HG03064 (cell line): ENCODE data around the gene TXNRD2.
"Not testable (repeated sequence)": the region's sequence is repeated elsewhere in the genome, so short reads cannot be mapped to it uniquely, and the experiment has no call there.

Experiments used
- ATAC-seq: cut with Tn5 transposase; IDR thresholded peaks from one replicate; pipeline ENCODE4 v1.9.1; 2021; ENCODE audit warnings: low read depth; ENCODE audit not compliant: unreplicated experiment

TXNRD2 gene

DNA sequence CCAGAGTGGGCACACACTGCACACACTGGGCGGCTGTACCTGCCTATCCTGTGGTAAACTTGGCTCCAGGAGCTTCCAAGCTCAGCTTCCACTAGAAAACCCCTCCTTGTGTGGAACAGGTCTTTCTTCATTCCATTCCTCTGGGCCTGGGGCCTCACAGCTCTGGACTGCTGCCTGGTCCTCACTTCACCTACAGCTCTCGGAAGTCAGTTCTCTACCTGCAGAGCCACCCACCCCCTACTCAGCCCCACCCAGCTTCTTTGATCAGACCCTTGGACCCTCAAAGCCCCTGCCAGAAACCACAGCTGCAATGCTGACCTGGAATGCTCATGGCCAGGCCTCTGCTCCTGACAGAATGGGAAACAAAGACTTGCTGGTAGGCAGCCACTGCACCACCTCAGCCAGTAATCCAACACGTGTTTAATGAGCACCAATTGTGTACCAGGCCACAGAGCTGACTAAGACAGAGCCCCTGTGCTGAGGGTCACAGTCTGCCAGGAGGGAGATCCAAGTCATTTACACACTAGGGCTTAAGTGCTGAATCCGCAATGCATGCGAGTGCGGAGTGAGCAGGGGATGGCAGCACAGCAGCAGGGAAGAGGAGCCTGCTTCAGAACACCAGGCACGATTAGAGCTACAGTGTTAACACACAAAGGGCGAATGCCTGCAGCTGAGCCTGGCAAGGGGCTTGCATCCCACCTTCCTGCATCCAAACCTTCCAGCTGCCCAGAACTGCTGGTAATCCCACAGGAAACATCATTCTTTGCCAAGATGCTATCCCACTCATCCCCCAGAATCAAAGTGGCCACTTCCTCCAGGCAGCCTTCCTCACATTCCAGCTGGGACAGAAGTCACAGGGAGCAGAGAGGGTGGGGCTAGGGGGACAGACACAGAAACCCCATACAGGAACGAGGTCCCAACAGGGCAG, 91.5 kb downstream of the TXNRD2 start:
- no peak for ATAC-seq

DNA sequence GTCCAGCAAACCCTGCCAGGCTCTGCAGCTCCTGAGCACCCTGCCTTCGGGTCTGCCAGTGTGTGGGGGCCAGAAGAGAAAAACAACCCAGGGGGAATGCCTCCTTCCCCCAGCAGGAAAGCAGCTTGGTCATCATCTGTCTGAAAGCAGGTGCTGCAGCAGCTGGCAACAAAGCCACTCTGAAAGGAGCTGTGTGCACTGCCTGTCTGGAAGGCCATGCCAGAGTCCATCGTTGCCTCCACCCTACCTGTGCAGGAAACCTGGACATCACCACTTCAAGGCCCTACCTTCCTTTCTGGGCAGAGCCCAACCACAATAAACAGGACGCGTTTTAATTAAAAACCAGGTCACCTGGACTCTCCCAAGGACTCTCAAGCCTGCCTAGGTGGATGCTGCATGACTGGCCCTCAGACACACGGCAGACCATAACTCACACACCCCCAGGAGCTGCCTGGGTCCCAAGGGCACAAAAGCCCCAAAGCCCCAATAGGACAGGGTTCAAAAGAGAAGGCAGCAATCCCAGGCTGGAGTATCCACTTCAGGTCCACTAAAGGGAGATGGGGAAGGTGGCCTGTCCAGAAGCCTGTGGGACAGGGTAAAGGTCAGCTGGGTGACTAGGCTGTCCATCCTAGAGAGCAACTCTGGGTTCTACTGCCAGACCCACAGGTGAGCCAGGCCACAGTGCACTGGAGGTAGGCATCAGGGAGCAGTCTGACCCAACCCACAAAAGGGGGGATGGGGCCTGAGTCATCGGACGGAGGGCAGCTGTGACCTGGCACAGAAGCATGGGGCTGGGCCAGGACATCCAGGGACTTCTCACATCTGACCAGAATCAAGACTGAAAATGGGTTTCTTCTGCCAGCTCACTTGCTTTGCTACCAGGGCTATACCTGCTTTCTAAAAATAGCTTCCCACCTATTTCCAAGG, 93.1 kb downstream of the TXNRD2 start:
- ATAC-seq: no peak

DNA sequence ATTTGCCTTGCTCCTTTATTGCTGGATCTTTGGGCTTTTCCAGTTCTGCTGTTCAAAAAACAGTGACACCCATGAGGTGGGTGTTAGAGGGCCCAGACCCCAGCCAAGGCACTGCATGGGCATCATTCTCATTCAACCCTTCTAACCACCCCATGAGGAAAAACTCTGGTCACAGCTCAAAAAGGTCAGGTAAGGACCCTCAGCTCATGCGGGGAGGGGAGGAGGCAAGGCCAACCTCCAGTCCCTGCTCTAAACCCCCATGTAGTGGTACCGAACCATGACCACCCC, 94.3 kb downstream of the TXNRD2 start:
- no peak for ATAC-seq

DNA sequence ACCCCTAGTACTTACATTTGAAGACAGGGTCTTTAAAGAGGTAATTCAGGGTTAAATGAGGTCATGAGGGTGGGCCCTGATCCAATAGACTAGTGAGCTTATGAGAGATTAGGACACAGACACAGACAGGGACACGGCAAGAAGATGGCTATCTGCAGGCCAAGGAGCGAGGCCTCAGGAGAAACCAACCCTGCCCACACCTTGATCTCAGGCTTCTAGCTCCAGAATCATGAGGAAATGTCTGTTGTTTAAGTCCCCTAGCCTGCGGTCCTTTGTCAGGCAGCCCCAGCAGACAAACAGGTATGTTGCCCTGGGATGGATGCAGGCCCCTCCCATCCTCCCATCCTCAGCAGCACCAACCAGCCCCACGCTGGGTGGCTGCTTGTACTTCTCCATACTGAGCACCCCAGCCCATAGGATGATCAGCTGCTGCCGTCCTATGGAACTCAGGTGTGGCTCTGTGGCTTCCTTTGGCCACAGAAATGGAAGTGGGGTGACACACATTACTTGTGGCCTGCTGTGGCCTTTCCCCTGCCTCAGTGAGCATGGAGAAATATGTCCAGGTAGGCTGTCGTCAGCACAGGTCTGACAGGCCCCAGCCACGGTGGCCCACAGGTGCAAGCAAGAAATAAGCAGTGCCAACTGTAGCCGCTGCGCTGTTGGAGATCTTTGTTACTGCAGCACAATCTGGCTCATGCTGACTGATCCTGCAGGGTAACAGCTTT, 94.8 kb downstream of the TXNRD2 start:
- no peak for ATAC-seq

DNA sequence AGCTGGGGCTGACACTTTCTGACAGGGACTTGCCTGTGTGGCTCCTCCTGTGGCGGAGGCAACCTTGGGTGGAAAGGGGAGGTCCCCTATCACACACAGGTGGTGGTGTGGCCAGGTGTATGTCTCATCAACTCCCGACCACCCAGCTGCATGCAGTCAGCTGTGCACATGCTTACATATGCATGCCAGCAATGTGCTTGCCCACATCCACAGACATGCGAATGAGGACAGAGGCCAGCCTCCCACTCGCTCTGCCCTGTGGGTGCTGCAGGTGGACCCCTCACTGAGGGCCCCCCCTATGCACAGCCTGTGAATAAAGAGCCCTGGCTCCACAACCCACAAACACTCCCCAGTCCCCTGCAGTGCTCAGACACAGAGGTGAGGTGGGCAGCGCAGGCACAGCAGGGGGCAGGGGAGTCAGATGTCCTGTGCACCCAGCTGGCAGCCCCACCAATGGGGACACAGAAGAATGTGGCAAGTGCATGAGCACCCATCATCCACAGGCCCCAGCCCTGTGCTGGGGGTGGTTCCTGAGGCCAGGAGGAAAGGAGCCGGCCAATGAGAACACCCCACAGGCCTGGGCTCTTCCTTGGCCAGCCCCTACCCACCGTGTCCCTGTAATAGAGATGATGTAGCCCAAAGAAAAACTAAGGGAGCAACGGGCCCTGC, 96.4 kb downstream of the TXNRD2 start:
- no peak for ATAC-seq

DNA sequence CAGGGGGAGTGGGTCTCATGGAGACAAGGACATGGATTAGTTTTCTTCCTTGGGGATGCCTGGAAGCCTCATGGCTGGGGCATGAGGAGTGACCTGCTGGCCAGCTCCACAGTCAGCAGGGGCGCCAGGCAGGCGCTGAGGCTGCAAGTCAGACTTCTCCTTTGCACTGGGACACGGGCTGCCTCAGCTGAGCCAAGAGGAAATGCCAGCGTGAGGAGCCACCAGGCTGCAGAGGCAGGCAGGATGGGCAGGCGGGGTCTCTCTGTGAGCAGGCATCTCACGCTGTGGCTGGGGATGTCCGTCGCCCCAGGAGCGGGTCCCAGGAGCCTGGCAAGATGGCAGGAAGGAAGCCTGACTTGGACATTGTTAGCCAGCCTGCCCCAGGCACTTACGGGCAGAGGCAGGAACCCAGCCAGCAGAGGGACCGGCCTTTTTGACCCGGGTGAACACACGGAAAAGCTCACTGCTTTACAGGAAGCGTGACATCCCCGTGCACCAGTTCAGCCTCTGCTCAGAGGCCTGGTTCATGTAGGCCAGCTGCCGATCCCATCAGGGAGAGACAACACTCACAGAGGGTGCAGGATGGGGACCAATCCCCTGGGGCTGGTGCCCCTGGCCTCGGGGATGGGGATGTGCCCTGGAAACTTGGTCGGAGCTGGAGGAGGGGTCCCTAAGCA, 97.1 kb downstream of the TXNRD2 start:
- ATAC-seq: no peak

DNA sequence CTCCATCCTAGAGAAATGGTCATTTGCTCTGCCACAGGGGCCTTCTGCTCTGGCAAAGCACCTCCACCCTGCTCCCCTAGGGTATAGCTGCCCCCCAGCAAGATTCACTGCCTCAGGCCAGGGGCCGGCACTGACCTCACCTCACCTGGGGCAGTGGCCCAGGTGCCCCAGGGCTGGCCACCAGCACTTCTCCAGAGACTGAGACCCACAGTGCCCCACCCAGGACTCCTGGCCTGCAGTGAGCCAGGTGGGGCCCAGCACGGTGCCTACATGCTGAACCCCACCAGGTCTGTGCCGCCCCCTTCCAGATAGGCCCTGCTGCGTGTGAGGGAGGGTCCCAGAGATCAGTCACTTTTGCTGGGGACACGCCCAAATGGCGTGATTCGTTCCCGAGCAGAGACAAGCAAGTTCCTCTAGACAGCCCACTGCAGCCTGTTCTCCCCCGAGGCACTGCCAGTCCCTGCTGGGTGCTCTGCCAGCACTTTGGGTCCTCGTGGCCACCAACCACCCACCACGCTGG, 97.7 kb downstream of the TXNRD2 start:
- ATAC-seq: no peak

DNA sequence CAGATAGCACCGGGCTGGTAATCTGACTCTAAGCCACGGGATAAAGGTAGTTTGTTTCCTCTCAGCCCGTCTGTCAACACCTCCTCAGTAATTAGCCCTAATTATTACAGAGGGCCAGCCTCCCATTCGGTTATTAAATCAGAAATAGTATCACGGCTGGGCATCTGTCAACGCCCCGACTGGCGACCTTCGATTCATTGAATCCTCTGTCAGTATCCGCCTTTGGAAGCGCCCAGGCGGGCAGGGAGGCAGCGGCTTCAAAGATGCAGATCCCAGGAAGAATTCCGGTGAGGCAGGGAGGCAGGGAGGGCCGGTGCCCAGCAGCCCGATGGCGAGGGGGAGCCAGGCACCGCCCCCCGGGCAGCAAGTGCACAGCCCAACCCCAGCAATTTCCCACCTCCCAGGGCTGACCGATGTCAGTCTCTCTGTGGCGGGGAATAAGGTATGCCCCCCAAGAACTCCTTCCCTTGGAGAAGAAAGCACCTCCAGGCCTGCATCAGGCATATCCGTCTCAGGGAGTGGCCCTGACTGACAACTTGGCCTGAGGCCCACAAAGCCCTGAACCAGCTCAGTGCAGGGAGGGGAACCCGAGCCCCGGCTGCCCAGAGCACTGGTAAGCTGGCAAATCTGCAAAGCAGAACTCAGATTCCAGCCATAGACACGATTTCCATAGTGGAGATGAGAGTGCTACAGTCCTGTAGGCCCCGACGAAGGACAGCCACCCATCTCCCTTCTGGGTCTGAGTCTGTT, 98.3 kb downstream of the TXNRD2 start:
- no peak for ATAC-seq

DNA sequence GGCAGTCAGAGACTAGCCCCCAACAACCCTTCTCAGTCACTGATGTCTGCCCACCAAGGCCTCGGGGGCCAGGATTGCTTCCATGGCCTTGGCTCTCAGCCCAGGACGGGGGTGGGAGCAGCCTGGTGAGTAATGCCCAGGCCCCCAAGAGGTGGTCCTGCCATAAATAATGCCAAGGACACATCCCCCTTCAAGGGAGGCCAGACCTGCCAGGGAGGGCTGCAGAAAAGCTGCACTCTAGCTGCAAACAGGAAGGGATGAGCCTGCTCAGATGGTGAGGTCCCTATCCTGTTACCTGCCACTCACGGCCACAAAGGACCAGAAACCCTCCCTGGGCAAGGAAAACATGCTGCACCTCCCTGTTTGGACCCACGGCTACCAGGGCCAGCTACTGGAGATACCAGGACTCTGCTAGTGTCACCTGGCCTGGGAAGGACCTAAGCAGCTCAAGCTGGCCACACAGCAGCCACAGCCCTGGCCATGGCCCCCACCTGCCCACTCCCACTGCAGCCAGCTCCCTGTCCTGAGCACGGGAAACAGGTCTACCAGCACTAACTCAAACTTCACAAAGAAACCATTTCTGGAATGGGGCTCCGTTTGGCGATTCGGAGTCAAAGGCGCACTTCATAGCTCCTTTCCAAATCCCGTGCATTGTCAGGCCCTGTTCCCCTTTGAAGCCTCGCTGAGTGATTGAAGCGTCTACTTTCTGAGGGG, 99.1 kb downstream of the TXNRD2 start:
- no peak for ATAC-seq

DNA sequence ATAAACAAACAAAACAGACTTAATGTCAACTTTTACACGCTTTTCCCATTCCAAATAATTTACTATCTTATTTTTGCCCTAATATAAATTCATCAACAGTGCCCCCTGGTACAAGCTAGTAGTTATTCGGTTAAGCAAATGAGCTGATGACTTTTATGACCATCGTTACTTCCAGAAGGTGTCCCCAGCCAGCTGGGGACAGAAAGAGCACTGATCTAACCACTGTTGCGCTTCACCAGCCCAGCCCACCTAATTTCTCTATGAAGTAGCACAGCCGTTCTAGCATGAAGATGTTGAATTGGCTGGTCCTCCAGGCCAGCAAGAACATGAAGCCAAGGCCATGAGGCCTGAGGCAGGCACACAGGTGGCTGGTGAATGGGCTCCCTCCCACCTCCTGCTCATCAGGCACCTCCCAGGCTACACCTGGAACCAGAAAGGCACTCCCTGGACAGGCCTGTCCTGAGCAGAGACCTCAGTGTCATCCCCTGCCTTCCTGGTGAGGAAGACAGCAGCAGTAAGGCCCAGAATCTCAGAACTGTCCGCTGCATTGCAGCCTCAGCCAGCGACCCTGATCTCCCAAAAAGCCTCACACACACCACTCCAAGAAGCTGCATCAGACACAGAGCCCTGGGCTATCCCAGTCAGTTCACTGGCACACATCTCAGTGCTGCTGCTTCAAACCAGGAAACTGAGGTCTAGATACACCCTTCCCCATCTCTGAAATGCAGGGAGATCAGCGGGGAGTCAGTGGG, 99.8 kb downstream of the TXNRD2 start:
- ATAC-seq: no peak

DNA sequence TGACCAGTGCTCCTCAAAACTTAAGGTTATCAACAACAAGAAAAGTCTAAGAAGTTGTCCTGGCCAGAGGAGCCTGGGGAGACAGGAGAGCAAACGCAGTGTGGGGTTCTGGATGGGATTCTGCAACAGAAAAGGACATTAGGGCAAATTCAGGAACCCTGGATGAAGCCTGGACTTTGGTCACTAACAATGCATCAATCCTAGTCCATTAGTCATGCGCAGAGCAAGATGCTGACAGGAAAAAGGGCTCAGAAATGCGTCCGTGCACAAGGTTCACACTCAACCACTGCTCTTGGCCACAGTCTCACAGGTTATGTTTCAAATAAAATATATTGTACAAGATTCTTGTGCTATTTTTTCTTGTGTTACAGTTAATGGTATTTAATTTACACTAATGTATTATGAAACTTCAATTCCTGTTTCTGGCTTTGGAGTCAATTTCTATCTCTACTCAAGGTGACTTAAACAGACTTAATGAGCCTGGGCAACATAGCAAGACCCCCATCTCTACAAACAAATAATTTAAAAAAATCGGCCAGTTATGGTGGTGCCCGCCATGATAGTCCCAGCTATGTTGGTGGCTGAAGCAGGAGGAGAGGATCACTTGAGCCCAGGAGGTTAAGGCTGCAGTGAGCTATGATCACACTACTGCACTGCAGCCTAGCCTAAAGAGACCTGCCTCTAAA, 100.5 kb downstream of the TXNRD2 start:
- no peak for ATAC-seq

DNA sequence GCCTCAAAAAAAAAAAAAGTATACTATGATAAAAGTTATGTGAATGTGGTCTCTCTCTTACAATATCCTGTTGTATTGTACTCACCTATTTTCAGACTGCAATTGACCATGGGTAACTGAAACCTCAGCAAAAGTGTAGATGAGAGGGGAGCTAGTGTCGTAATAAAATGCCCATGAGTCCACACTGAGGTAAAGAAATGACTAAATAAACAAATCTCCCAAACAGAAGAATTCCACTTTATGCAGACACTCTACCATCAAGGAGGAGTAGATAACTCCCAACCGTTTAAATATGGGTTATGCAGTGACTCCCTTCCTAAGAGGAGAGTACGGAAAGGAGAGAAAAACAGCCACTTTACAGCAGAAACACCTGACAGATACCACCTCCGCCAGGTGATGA, 101.6 kb downstream of the TXNRD2 start:
- ATAC-seq: no peak

DNA sequence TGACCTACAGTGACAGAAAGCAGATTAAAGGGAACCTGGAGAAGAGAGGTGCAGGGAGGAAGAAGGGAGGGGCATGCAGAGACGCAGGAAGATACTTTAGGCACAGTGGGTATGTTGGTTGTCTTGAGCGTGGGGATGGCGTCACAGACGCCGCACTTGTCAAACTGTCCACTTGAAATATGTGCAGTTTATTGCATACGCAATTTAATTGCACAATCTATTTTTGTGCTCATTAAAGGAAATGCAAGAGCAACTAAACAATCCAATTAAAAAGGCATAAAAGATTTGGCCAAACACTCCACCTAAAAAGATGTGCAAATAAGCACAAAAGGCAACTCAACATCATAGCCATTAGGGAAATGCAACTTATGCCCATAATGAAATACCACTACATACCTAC, 103.7 kb downstream of the TXNRD2 start:
- ATAC-seq: no peak

DNA sequence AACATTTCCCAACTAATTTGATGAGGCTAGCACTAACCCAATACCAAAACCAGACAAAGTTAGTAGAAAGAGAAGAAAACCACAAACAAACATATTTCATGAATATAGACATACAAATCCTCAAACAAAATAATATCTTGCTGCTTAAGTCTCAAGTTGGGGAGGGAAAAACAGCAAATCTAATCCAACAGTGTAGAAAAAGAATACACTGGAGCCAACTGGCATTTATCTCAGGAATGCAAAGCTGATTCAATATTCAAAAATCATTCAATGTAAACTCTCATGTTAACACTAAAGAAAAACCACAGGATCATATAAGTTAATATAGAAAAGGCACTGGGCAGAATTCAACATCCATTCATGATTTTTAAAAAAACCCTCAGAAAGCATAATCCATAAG, 105.1 kb downstream of the TXNRD2 start:
- ATAC-seq: no peak

DNA sequence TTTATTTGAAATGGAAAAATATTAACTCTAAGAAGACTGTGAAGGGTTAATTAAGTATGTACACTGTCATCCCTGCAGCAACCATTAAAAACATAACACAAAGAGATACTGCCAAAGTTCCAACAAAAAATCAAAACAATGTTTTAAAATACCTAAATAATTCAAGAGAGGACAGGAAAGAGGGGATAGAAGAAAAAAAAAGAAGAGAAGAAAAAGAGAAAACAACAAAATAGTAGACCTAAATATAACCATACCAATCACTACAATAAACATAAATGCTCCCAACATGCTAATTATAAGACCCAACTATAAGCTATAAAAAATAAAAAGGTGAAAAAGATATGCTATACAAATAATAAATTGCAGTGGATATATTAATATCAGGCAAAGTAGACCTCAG, 107.0 kb downstream of the TXNRD2 start:
- ATAC-seq: no peak

DNA sequence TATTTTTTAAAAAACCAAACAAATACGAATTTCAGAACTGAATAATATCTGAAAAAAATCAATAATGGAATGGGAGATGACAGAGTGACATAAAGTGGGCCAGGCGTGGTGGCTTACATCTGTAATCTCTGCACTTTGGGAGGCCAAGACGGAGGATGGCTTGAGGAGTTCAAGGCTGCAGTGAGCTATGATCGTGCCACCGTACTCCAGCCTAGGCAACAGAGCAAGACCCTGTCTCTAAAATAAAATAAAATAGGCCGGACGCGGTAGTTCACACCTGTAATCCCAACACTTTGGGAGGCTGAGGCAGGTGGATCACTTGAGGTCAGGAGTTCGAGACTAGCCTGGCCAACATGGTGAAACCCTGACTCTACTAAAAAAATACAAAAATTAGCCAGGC, 108.3 kb downstream of the TXNRD2 start:
- not testable (repeated sequence) for ATAC-seq

DNA sequence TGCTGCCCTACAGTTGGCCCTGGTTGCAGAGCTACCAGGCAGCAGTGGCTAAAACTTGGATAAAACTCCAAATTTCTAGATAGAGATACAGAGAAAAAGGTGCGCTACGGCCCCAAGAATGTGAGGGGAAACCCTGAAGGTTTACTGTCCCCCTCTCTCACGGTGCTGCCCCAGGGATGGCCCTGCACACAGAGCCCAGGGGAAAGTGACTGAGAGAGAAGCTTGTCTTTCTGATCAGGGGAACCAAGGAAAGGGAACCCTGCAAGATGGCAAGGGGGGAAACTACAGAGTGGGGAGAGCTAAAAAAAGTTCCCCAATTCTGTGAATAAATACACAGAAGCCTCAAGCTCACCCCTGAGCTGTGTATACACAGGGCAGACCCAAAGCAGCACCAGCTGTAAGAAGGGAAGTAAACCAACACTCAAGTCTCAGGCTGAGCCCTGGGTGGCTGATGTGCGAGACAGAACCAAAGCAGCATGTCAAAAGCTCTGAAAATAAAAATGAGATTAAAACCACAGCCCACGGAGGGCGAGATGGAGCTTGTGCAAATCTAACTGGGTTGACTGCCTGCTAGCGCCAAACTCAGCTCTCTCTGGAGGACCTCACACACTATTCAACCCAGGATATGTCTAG, 109.0 kb downstream of the TXNRD2 start:
- no peak for ATAC-seq
